IPS-18c (cell line): Measurements from ENCODE around the gene GOLGA8T.
A peak's percentile ranks its signal among the peaks of the same experiment; 100 is the strongest.
"Not testable (repeated sequence)": the region's sequence is repeated elsewhere in the genome, so short reads cannot be mapped to it uniquely, and the experiment has no call there.

Experiments used
- H3K4me3 ChIP-seq: 2 replicates; pipeline ENCODE4 v1.7.0; 2013; ENCODE audit warnings: low read depth, mild to moderate bottlenecking, low read length, moderate library complexity; ENCODE audit not compliant: insufficient read depth
- H3K9me3 ChIP-seq: one replicate; pipeline ENCODE4 v1.6.1; 2013; ENCODE audit warnings: mild to moderate bottlenecking, low read length, moderate library complexity; ENCODE audit not compliant: control insufficient read depth, insufficient read depth

Gene GOLGA8T

GRCh38 chr15:30134751-30135150 is at the start of gene GOLGA8T:
Gene GOLGA8T (plus strand): TSS chr15:30135051. CDS start chr15:30135149, 98 bp downstream.
- H3K9me3 ChIP-seq, H3K4me3 ChIP-seq: not testable (repeated sequence)

GRCh38 chr15:30097827-30098226 is 37.0 kb upstream of the GOLGA8T start:
- not testable (repeated sequence) for H3K4me3 ChIP-seq

GRCh38 chr15:30102890-30103289 is 32.0 kb upstream of the GOLGA8T start:
- H3K4me3 ChIP-seq, H3K9me3 ChIP-seq: not testable (repeated sequence)

More at GRCh38 chr15:30097827-30098226, 37.0 kb upstream of the GOLGA8T start:
- not testable (repeated sequence) for H3K9me3 ChIP-seq

- not testable (repeated sequence) for H3K9me3 ChIP-seq
- H3K4me3 ChIP-seq: peak overlapping the region; percentile 38
Measured at GRCh38 chr15:30103941-30104507, 30.8 kb upstream of the GOLGA8T start.

- H3K4me3 ChIP-seq, H3K9me3 ChIP-seq: not testable (repeated sequence)
Measured at GRCh38 chr15:30110591-30110990, 24.3 kb upstream of the GOLGA8T start.

GRCh38 chr15:30130066-30130465 is 4.8 kb upstream of the GOLGA8T start:
- not testable (repeated sequence) for H3K4me3 ChIP-seq, H3K9me3 ChIP-seq

- H3K4me3 ChIP-seq, H3K9me3 ChIP-seq: not testable (repeated sequence)
Measured at GRCh38 chr15:30143246-30143645, 8.4 kb downstream of the GOLGA8T start.

GRCh38 chr15:30149891-30150290 is 15.0 kb downstream of the GOLGA8T start:
- not testable (repeated sequence) for H3K9me3 ChIP-seq, H3K4me3 ChIP-seq

GRCh38 chr15:30162479-30163357 is 27.9 kb downstream of the GOLGA8T start:
- not testable (repeated sequence) for H3K4me3 ChIP-seq, H3K9me3 ChIP-seq

- H3K4me3 ChIP-seq, H3K9me3 ChIP-seq: not testable (repeated sequence)
Measured at GRCh38 chr15:30163759-30164158, 28.9 kb downstream of the GOLGA8T start.

GRCh38 chr15:30164257-30164656 is 29.4 kb downstream of the GOLGA8T start:
- H3K4me3 ChIP-seq, H3K9me3 ChIP-seq: not testable (repeated sequence)

- not testable (repeated sequence) for H3K9me3 ChIP-seq, H3K4me3 ChIP-seq
Measured at GRCh38 chr15:30167403-30167802, 32.6 kb downstream of the GOLGA8T start.

- H3K9me3 ChIP-seq, H3K4me3 ChIP-seq: not testable (repeated sequence)
Measured at GRCh38 chr15:30167886-30168285, 33.0 kb downstream of the GOLGA8T start.

- H3K9me3 ChIP-seq, H3K4me3 ChIP-seq: not testable (repeated sequence)
Measured at GRCh38 chr15:30171452-30171851, 36.6 kb downstream of the GOLGA8T start.

- H3K4me3 ChIP-seq, H3K9me3 ChIP-seq: not testable (repeated sequence)
Measured at GRCh38 chr15:30173041-30173608, 38.3 kb downstream of the GOLGA8T start.

- not testable (repeated sequence) for H3K9me3 ChIP-seq, H3K4me3 ChIP-seq
Measured at GRCh38 chr15:30175291-30175690, 40.4 kb downstream of the GOLGA8T start.

GRCh38 chr15:30176613-30177012 is 41.8 kb downstream of the GOLGA8T start:
- H3K4me3 ChIP-seq, H3K9me3 ChIP-seq: not testable (repeated sequence)

- H3K4me3 ChIP-seq, H3K9me3 ChIP-seq: not testable (repeated sequence)
Measured at GRCh38 chr15:30179814-30180213, 45.0 kb downstream of the GOLGA8T start.
